NT2/D1 (cell line): ENCODE measurements around the gene SLC30A1.
"Not testable (repeated sequence)": the region's sequence is repeated elsewhere in the genome, so short reads cannot be mapped to it uniquely, and the experiment has no call there.

Experiments
- DNase-seq: peaks from one replicate; pipeline ENCODE4 v3.0.0-alpha.2; 2011; ENCODE audit warnings: low read depth, low spot score
- H3K27me3 ChIP-seq: 2 replicates; pipeline ENCODE4 v1.6.0; 2011; ENCODE audit warnings: mild to moderate bottlenecking; ENCODE audit not compliant: insufficient read length, insufficient read depth
- H3K36me3 ChIP-seq: 2 replicates; pipeline ENCODE4 v1.6.1; 2011; ENCODE audit warnings: mild to moderate bottlenecking, low read length, mixed read lengths; ENCODE audit not compliant: insufficient read depth, insufficient read length
- H3K4me1 ChIP-seq: 2 replicates; pipeline ENCODE4 v1.5.1; 2011; ENCODE audit not compliant: insufficient read depth, insufficient read length
- H3K4me3 ChIP-seq: 2 replicates; pipeline ENCODE4 v1.5.1; 2011; ENCODE audit warnings: low read depth; ENCODE audit not compliant: insufficient read length
- H3K9ac ChIP-seq: 2 replicates; pipeline ENCODE4 v1.6.0; 2011; ENCODE audit warnings: low read depth; ENCODE audit not compliant: insufficient read length
- H3K9me3 ChIP-seq: 2 replicates; pipeline ENCODE4 v1.5.1; 2011; ENCODE audit warnings: mild to moderate bottlenecking, low read length; ENCODE audit not compliant: insufficient read depth
- SUZ12 ChIP-seq: IDR thresholded peaks from 2 replicates; pipeline ENCODE4 v1.6.1; 2011; ENCODE audit not compliant: insufficient read length, insufficient read depth; ENCODE audit errors: extremely low read depth
- YY1 ChIP-seq: IDR thresholded peaks from 2 replicates; pipeline ENCODE4 v1.6.1; 2011; ENCODE audit not compliant: insufficient read length, insufficient read depth
- ZNF274 ChIP-seq: IDR thresholded peaks from 2 replicates; pipeline ENCODE4 v1.6.1; 2011; ENCODE audit warnings: mild to moderate bottlenecking, low read depth, low read length

SLC30A1 gene

GRCh38 chr1:211548321-211549091, 30.5 kb downstream of the SLC30A1 start:
- H3K9ac ChIP-seq, result no peak overlapping the region
- peak; percentile 39 for DNase-seq

GRCh38 chr1:211547710-211548109, 31.3 kb downstream of the SLC30A1 start:
- DNase-seq, result no peak
- Histone ChIP-seq H3K9ac (no peak overlapping the region), H3K4me1 (peaks cover 6% of the 10 kb centered on the region), H3K4me3 (no peak overlapping the region), H3K27me3 (no peaks in the 10 kb centered on the region), H3K36me3 (no peaks in the 10 kb centered on the region), H3K9me3 (no peaks in the 10 kb centered on the region)
- no peak for TF ChIP-seq SUZ12
- no peak for TF ChIP-seq ZNF274
- no peak for TF ChIP-seq YY1

More at GRCh38 chr1:211548321-211549091, 30.5 kb downstream of the SLC30A1 start:
- Histone ChIP-seq H3K4me1 (peaks cover 6% of the 10 kb centered on the region), H3K36me3 (no peaks in the 10 kb centered on the region), H3K27me3 (no peaks in the 10 kb centered on the region), H3K9me3 (no peaks in the 10 kb centered on the region), H3K4me3 (no peak overlapping the region)
- no peak for TF ChIP-seq YY1
- TF ChIP-seq SUZ12, result no peak
- no peak for TF ChIP-seq ZNF274

GRCh38 chr1:211546543-211546942, 32.4 kb downstream of the SLC30A1 start:
- no peaks in the 10 kb centered on the region for H3K9me3 ChIP-seq
- no peaks in the 10 kb centered on the region for H3K36me3 ChIP-seq
- no peak overlapping the region for H3K9ac ChIP-seq
- H3K4me1 ChIP-seq, result peaks cover 6% of the 10 kb centered on the region
- H3K27me3 ChIP-seq, result peaks cover 2% of the 10 kb centered on the region
- TF ChIP-seq ZNF274 (no peak), YY1 (no peak), SUZ12 (no peak)
- no peak for DNase-seq
- no peak overlapping the region for H3K4me3 ChIP-seq

- no peak overlapping the region for H3K4me3 ChIP-seq
- TF ChIP-seq ZNF274 (no peak), YY1 (no peak), SUZ12 (no peak)
- DNase-seq, result no peak
- no peak overlapping the region for H3K9ac ChIP-seq
- peaks cover 2% of the 10 kb centered on the region for H3K27me3 ChIP-seq
- peaks cover 2% of the 10 kb centered on the region for H3K4me1 ChIP-seq
- H3K36me3 ChIP-seq, result no peaks in the 10 kb centered on the region
- peaks cover 5% of the 10 kb centered on the region; the same call in 1 of the 2 replicates for H3K9me3 ChIP-seq
Measured at GRCh38 chr1:211543025-211543424, 35.9 kb downstream of the SLC30A1 start.

- no peak overlapping the region for H3K4me3 ChIP-seq
- TF ChIP-seq SUZ12, result no peak
- no peak for TF ChIP-seq ZNF274
- no peak for TF ChIP-seq YY1
- peaks cover 3% of the 10 kb centered on the region for H3K4me1 ChIP-seq
Measured at GRCh38 chr1:211541720-211542477, 37.1 kb downstream of the SLC30A1 start.

GRCh38 chr1:211541278-211541677, 37.7 kb downstream of the SLC30A1 start:
- Histone ChIP-seq H3K9me3 (peaks cover 5% of the 10 kb centered on the region; the same call in 1 of the 2 replicates), H3K4me3 (no peak overlapping the region), H3K27me3 (peaks cover 2% of the 10 kb centered on the region), H3K36me3 (no peaks in the 10 kb centered on the region), H3K9ac (no peak overlapping the region), H3K4me1 (peaks cover 6% of the 10 kb centered on the region)
- no peak for DNase-seq
- no peak for TF ChIP-seq YY1
- no peak for TF ChIP-seq SUZ12
- no peak for TF ChIP-seq ZNF274

More at GRCh38 chr1:211541720-211542477, 37.1 kb downstream of the SLC30A1 start:
- no peaks in the 10 kb centered on the region for H3K36me3 ChIP-seq
- H3K9me3 ChIP-seq, result peaks cover 5% of the 10 kb centered on the region; the same call in 1 of the 2 replicates
- H3K9ac ChIP-seq, result no peak overlapping the region
- DNase-seq, result no peak
- H3K27me3 ChIP-seq, result peaks cover 2% of the 10 kb centered on the region

GRCh38 chr1:211540824-211541223, 38.1 kb downstream of the SLC30A1 start:
- H3K27me3 ChIP-seq, H3K4me3 ChIP-seq, H3K36me3 ChIP-seq, H3K4me1 ChIP-seq, H3K9ac ChIP-seq, H3K9me3 ChIP-seq, DNase-seq: not testable (repeated sequence)
